ENCODE measurements around the gene KCNJ8.

The KCNJ8 gene

DNA sequence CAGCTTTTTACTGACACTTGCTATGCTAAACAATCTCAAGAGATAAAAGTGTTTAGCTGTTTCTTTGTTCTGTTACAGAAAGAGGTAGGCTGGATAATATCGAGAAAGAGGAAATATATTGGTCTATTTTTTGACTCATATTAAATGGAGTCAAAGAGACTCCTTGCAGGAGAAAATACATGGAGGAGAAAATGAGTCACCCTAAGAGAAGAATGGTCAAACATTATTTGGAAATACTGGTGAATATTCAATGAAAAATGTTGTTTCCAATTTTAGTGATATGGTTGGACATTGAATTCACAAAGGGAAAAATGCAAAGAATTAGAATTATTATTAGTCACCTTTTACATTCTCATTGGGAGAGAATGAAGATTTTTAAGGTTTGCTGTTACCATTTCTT, 3.2 kb downstream of the KCNJ8 start:
- DNase-seq (ENCODE audit: low spot score) (no peak), ATAC-seq (ENCODE audit: low read depth) (peak; percentile 21; the same call in 1 of the 3 replicates)

DNA sequence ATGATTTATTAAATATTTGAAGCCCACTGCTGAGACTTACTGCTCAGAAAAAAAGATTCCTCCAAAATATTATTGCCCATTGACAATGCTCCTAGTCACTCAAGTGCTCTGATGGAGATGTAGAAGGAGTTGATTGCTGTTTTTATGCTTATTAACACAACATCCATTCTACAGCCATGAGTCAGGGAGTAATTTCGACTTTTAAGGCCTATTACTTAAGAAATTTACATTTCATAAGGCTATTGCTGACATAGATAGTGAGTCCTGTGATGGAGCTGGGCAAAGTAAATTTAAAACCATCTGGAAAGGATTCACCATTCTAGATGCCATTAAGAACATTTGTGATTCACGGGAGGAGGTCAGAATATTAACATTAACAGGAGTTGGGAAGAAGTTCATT, 5.2 kb downstream of the KCNJ8 start:
- H3K4me3 ChIP-seq (ENCODE audit: severe bottlenecking) = no peak overlapping the region
- H3K36me3 ChIP-seq (ENCODE audit: low read depth) = no peaks in the 10 kb centered on the region
- H3K4me1 ChIP-seq (ENCODE audit: insufficient read depth, poor library complexity, severe bottlenecking) = no peaks in the 10 kb centered on the region
- H3K27me3 ChIP-seq (ENCODE audit: insufficient read depth, poor library complexity, severe bottlenecking) = no peaks in the 10 kb centered on the region
- H3K9me3 ChIP-seq (ENCODE audit: severe bottlenecking) = no peaks in the 10 kb centered on the region
- DNase-seq (ENCODE audit: low spot score) (no peak), ATAC-seq (ENCODE audit: low read depth) (no peak)
- no peak overlapping the region for H3K27ac ChIP-seq (ENCODE audit: poor library complexity, severe bottlenecking)
- TF ChIP-seq, protein P1, sequence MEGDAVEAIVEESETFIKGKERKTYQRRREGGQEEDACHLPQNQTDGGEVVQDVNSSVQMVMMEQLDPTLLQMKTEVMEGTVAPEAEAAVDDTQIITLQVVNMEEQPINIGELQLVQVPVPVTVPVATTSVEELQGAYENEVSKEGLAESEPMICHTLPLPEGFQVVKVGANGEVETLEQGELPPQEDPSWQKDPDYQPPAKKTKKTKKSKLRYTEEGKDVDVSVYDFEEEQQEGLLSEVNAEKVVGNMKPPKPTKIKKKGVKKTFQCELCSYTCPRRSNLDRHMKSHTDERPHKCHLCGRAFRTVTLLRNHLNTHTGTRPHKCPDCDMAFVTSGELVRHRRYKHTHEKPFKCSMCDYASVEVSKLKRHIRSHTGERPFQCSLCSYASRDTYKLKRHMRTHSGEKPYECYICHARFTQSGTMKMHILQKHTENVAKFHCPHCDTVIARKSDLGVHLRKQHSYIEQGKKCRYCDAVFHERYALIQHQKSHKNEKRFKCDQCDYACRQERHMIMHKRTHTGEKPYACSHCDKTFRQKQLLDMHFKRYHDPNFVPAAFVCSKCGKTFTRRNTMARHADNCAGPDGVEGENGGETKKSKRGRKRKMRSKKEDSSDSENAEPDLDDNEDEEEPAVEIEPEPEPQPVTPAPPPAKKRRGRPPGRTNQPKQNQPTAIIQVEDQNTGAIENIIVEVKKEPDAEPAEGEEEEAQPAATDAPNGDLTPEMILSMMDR (IDR thresholded peaks at IDR 0.05; ENCODE audit: poor library complexity, severe bottlenecking) = no peak

More for the DNA sequence above, 3.2 kb downstream of the KCNJ8 start:
- H3K4me1 ChIP-seq (ENCODE audit: insufficient read depth, poor library complexity, severe bottlenecking) = no peaks in the 10 kb centered on the region
- no peaks in the 10 kb centered on the region for H3K36me3 ChIP-seq (ENCODE audit: low read depth)
- TF ChIP-seq, protein P1 (IDR thresholded peaks at IDR 0.05; ENCODE audit: poor library complexity, severe bottlenecking) = no peak
- no peak overlapping the region for H3K4me3 ChIP-seq (ENCODE audit: severe bottlenecking)
- H3K27ac ChIP-seq (ENCODE audit: poor library complexity, severe bottlenecking) = no peak overlapping the region
- no peaks in the 10 kb centered on the region for H3K27me3 ChIP-seq (ENCODE audit: insufficient read depth, poor library complexity, severe bottlenecking)
- no peaks in the 10 kb centered on the region for H3K9me3 ChIP-seq (ENCODE audit: severe bottlenecking)

DNA sequence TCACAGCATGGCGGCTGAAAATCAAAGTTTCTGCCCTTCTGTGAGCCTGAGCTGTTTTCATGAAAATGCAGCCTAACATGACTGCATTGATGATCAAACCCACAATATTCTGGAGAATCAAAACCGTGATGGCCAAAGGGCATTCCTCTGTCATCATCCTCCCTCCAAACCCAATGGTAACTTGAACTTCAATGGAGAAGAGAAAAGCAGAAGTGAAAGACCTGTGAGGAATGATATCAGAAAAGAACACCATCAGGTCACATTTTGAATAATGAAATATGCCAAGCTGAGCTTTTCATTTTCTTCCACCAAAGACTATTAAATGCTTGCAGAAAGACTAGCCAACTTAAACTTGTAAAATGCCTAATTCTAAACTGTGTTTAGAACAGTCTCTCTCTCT, 8.1 kb downstream of the KCNJ8 start:
- H3K4me3 ChIP-seq (ENCODE audit: severe bottlenecking) = no peak overlapping the region
- TF ChIP-seq, protein P1 (IDR thresholded peaks at IDR 0.05; ENCODE audit: poor library complexity, severe bottlenecking) = no peak

DNA sequence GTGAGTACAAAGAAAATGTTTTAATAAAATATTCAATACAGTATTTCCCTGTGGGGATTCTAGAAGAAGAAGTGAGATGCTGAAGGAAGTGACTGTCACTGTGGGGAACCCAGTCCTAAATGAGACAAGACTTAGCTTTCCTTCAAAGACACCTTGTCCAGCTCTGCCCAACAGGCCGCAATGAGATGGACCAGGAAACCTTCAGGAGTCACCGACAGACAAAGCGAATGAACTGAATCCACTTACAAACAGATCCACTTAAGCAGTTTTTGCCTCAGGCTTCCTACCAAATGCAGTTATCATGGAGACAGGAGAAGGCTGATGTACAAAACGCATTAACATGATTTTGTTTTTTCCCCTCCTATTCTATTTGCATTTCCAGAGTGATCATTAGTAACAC, 9.6 kb downstream of the KCNJ8 start:
- H3K4me3 ChIP-seq (ENCODE audit: severe bottlenecking) = no peak overlapping the region
- TF ChIP-seq, protein P1 (IDR thresholded peaks at IDR 0.05; ENCODE audit: poor library complexity, severe bottlenecking) = no peak
- no peak overlapping the region for H3K27ac ChIP-seq (ENCODE audit: poor library complexity, severe bottlenecking)
- DNase-seq (ENCODE audit: low spot score) (no peak), ATAC-seq (ENCODE audit: low read depth) (no peak)
- H3K36me3 ChIP-seq (ENCODE audit: low read depth) = no peaks in the 10 kb centered on the region
- H3K9me3 ChIP-seq (ENCODE audit: severe bottlenecking) = no peaks in the 10 kb centered on the region
- H3K4me1 ChIP-seq (ENCODE audit: insufficient read depth, poor library complexity, severe bottlenecking) = no peaks in the 10 kb centered on the region
- H3K27me3 ChIP-seq (ENCODE audit: insufficient read depth, poor library complexity, severe bottlenecking) = no peaks in the 10 kb centered on the region

More for the DNA sequence above, 8.1 kb downstream of the KCNJ8 start:
- DNase-seq (ENCODE audit: low spot score) = no peak
- H3K9me3 ChIP-seq (ENCODE audit: severe bottlenecking) = no peaks in the 10 kb centered on the region
- no peaks in the 10 kb centered on the region for H3K27me3 ChIP-seq (ENCODE audit: insufficient read depth, poor library complexity, severe bottlenecking)
- no peaks in the 10 kb centered on the region for H3K36me3 ChIP-seq (ENCODE audit: low read depth)
- no peak for ATAC-seq (ENCODE audit: low read depth)
- no peak overlapping the region for H3K27ac ChIP-seq (ENCODE audit: poor library complexity, severe bottlenecking)
- no peaks in the 10 kb centered on the region for H3K4me1 ChIP-seq (ENCODE audit: insufficient read depth, poor library complexity, severe bottlenecking)

DNA sequence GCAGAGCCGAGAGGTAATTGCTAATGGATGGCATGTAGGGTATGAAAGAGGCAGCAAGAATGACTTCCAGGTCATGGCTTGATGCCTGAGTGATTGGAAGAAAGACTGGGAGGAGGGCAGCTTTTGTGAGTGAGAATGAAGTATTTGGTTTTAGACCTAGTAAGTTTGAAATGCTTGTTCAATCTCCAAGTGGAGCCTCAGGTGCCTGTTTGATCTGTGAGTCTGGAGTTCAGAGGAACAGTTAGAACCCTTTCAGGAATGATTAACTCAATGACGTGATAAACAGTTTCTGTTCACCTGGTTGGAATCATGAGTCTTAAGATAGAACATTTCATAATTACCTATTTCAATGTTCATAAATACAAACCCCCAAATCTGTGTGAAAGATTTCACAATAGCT, 10.4 kb downstream of the KCNJ8 start:
- no peaks in the 10 kb centered on the region for H3K36me3 ChIP-seq (ENCODE audit: low read depth)
- TF ChIP-seq, protein P1 (IDR thresholded peaks at IDR 0.05; ENCODE audit: poor library complexity, severe bottlenecking) = no peak
- H3K27ac ChIP-seq (ENCODE audit: poor library complexity, severe bottlenecking) = no peak overlapping the region
- ATAC-seq (ENCODE audit: low read depth) = no peak
- DNase-seq (ENCODE audit: low spot score) = no peak
- H3K4me3 ChIP-seq (ENCODE audit: severe bottlenecking) = no peak overlapping the region
- H3K27me3 ChIP-seq (ENCODE audit: insufficient read depth, poor library complexity, severe bottlenecking) = no peaks in the 10 kb centered on the region
- no peaks in the 10 kb centered on the region for H3K4me1 ChIP-seq (ENCODE audit: insufficient read depth, poor library complexity, severe bottlenecking)
- no peaks in the 10 kb centered on the region for H3K9me3 ChIP-seq (ENCODE audit: severe bottlenecking)

Measured in RWPE2 (cell line).